ENCODE results near the gene TTC7B. TPM values are rescaled to one million over a fixed set of nuclear protein-coding genes. Genes with fewer than 3 reads are reported as not detected.

Gene TTC7B
- total and polyA plus RNA-seq, 9 of the 15 experiments (the other 6 are each of a cell fraction or from before 2014, with no cell fraction given) = 2.2 to 77.2 (median 36.7) TPM

DNA sequence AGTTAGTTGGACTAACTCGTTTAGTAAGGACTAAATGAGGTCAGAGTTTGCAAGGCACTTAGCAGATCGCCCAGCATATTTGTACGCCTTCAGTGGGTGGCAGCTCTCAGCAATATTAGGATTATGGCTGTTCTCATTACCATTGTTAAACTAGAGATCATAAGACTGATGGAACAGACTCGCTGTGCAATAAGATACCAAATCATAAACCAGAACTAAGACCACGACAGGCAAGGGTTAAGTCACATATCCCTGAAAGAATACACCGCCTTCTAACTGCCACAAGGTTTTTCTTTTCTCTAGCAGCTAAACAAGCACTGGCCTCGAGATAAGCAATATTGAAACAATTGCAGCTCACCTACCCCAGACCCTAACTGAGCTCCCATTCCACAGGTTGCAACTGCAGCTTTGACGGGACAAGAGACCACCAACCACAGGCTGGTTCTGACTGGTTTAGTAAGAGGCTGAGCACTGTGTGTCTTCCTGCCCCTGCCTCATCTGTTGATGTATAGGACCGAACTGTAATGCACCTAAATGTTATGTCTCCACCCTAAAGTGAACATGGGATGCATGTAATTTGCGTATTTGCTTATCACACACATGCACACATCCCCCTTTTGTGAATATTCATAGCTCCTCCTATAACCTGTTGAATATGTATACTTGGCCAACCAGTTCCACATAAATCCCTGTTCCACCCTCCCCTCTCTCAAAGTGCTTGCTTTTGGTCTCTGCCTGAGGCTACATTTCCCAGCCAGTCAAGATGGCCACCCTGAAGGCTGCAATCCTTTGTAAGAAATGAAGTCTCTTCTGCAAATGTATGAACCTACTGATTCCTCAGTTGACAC, 266.2 kb downstream of the TTC7B start:
- POLR2A ChIA-PET = no interaction called here
- FAIRE-seq = no peak
- TF ChIP-seq POLR2AphosphoS5 (IDR thresholded peaks at IDR 0.05; ENCODE audit: control insufficient read depth, insufficient read depth, low read depth, low read length) (peak; percentile 42; the same call in 1 of the 2 replicates), GTF2A2 (tag; IDR thresholded peaks at IDR 0.05) (no peak), MCM7 (IDR thresholded peaks at IDR 0.05) (no peak), RB1 (IDR thresholded peaks at IDR 0.05; ENCODE audit: low read depth) (no peak), EWSR1 (IDR thresholded peaks at IDR 0.05; ENCODE audit: borderline replicate concordance, low read depth, partially characterized antibody) (no peak), CREB1 (IDR thresholded peaks at IDR 0.05) (no peak), CREB1 (CRISPR knock-in tag; IDR thresholded peaks at IDR 0.05) (no peak), E2F3 (CRISPR knock-in tag; IDR thresholded peaks at IDR 0.05) (no peak), ZNF239 (CRISPR knock-in tag; IDR thresholded peaks at IDR 0.05) (no peak), CBFA2T2 (conservative IDR thresholded peaks at IDR 0.05) (no peak), PML (IDR thresholded peaks at IDR 0.05; ENCODE audit: low read length) (peak; percentile 57)
- TF ChIP-seq, protein P1, sequence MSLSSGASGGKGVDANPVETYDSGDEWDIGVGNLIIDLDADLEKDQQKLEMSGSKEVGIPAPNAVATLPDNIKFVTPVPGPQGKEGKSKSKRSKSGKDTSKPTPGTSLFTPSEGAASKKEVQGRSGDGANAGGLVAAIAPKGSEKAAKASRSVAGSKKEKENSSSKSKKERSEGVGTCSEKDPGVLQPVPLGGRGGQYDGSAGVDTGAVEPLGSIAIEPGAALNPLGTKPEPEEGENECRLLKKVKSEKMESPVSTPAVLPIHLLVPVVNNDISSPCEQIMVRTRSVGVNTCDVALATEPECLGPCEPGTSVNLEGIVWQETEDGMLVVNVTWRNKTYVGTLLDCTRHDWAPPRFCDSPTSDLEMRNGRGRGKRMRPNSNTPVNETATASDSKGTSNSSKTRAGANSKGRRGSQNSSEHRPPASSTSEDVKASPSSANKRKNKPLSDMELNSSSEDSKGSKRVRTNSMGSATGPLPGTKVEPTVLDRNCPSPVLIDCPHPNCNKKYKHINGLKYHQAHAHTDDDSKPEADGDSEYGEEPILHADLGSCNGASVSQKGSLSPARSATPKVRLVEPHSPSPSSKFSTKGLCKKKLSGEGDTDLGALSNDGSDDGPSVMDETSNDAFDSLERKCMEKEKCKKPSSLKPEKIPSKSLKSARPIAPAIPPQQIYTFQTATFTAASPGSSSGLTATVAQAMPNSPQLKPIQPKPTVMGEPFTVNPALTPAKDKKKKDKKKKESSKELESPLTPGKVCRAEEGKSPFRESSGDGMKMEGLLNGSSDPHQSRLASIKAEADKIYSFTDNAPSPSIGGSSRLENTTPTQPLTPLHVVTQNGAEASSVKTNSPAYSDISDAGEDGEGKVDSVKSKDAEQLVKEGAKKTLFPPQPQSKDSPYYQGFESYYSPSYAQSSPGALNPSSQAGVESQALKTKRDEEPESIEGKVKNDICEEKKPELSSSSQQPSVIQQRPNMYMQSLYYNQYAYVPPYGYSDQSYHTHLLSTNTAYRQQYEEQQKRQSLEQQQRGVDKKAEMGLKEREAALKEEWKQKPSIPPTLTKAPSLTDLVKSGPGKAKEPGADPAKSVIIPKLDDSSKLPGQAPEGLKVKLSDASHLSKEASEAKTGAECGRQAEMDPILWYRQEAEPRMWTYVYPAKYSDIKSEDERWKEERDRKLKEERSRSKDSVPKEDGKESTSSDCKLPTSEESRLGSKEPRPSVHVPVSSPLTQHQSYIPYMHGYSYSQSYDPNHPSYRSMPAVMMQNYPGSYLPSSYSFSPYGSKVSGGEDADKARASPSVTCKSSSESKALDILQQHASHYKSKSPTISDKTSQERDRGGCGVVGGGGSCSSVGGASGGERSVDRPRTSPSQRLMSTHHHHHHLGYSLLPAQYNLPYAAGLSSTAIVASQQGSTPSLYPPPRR (CRISPR knock-in tag; IDR thresholded peaks at IDR 0.05; ENCODE audit: borderline replicate concordance) = no peak
- TF ChIP-seq, protein P2, sequence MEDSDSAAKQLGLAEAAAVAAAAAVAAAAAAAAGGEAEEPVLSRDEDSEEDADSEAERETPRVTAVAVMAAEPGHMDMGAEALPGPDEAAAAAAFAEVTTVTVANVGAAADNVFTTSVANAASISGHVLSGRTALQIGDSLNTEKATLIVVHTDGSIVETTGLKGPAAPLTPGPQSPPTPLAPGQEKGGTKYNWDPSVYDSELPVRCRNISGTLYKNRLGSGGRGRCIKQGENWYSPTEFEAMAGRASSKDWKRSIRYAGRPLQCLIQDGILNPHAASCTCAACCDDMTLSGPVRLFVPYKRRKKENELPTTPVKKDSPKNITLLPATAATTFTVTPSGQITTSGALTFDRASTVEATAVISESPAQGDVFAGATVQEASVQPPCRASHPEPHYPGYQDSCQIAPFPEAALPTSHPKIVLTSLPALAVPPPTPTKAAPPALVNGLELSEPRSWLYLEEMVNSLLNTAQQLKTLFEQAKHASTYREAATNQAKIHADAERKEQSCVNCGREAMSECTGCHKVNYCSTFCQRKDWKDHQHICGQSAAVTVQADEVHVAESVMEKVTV (CRISPR knock-in tag; IDR thresholded peaks at IDR 0.05) = no peak
- TF ChIP-seq, protein P3, sequence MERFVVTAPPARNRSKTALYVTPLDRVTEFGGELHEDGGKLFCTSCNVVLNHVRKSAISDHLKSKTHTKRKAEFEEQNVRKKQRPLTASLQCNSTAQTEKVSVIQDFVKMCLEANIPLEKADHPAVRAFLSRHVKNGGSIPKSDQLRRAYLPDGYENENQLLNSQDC (CRISPR knock-in tag; IDR thresholded peaks at IDR 0.05) = 0 out of 2 replicates have a peak, but pooled peaks have one; percentile 73
- TF ChIP-seq, protein P4, sequence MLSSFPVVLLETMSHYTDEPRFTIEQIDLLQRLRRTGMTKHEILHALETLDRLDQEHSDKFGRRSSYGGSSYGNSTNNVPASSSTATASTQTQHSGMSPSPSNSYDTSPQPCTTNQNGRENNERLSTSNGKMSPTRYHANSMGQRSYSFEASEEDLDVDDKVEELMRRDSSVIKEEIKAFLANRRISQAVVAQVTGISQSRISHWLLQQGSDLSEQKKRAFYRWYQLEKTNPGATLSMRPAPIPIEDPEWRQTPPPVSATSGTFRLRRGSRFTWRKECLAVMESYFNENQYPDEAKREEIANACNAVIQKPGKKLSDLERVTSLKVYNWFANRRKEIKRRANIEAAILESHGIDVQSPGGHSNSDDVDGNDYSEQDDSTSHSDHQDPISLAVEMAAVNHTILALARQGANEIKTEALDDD (IDR thresholded peaks at IDR 0.05) = peak; percentile 89; the same call in 1 of the 2 replicates

More for the DNA sequence above, 266.2 kb downstream of the TTC7B start:
- Histone ChIP-seq H3K4me1 (replicated peaks in 1 of 2; ENCODE audit: control insufficient read depth in 2 of 2, insufficient read depth in 2 of 2, low read length in 2 of 2) (peaks cover 3 to 16% of the 10 kb centered on the region in 2 experiments; a peak in 3 of 5 replicates), H3K4me2 (ENCODE audit: insufficient read depth, low read length) (no peak overlapping the region), H4K20me1 (replicated peaks; ENCODE audit: control insufficient read depth, insufficient read depth, low read length) (no peaks in the 10 kb centered on the region), H3K36me3 (ENCODE audit: control insufficient read depth, insufficient read depth, low read length) (no peaks in the 10 kb centered on the region), H3K4me3 (no peak overlapping the region), H3K27me3 (ENCODE audit: control insufficient read depth in 2 of 2, insufficient read depth in 2 of 2, low read length in 2 of 2) (no peaks in the 10 kb centered on the region), H3K9me1 (ENCODE audit: control insufficient read depth, insufficient read depth, low read length) (no peaks in the 10 kb centered on the region), H3K9ac (ENCODE audit: insufficient read depth in 1 of 2, low read depth in 2 of 2, low read length in 2 of 2) (no peak overlapping the region), H3K27ac (ENCODE audit: extremely low read depth, low read depth, low read length) (peak overlapping the region; percentile 52; the same call in 1 of the 3 replicates), H3K79me2 (ENCODE audit: control insufficient read depth, insufficient read depth, low read length) (no peaks in the 10 kb centered on the region), H3K9me3 (replicated peaks; ENCODE audit: control insufficient read depth, insufficient read depth, low read depth, low read length) (no peaks in the 10 kb centered on the region), H2AFZ (ENCODE audit: low read depth, low read length) (no peak overlapping the region)
- intact Hi-C loops (cut with micrococcal nuclease) = no loop called here
- CTCF ChIA-PET (ENCODE audit: low intra/inter-chr PET ratio) = no interaction called here
- 37% methylated on average over 10 of the region's 10 CpGs for WGBS (ENCODE audit: insufficient coverage, low coverage, missing lambda C conversion rate)
- TSS peak; percentile 98 for BruUV-seq (replicated peaks)
- peak; percentile 73 for ATAC-seq
- no peak for DNase-seq (ENCODE audit: extremely low read depth in 1 of 4, low spot score in 3 of 4)
- in situ Hi-C loops (cut with MboI) = no loop called here

Data from K562 (cell line).